BE2C (cell line): ENCODE data around the gene FBXL7.

Experiments used
- DNase-seq: peaks from one replicate; pipeline ENCODE4 v3.0.0-alpha.2; 2020
- H3K27me3 ChIP-seq: fragments of 250-450 bp; sonication (Bioruptor Pico); 2 replicates; pipeline ENCODE4 v1.5.1; 2020; ENCODE audit warnings: mild to moderate bottlenecking
- H3K36me3 ChIP-seq: fragments of 250-450 bp; sonication (Bioruptor Pico); 2 replicates; pipeline ENCODE4 v1.5.1; 2020; ENCODE audit warnings: mild to moderate bottlenecking
- H3K4me1 ChIP-seq: fragments of 250-450 bp; sonication (Bioruptor Pico); 2 replicates; pipeline ENCODE4 v1.5.1; 2020
- H3K4me3 ChIP-seq: 2 replicates; pipeline ENCODE4 v1.5.1; 2011; ENCODE audit warnings: low read depth, low read length
- H3K9me3 ChIP-seq: fragments of 250-450 bp; sonication (Bioruptor Pico); 2 replicates; pipeline ENCODE4 v1.5.1; 2020
- CTCF ChIP-seq: IDR thresholded peaks from 2 replicates; pipeline ENCODE4 v1.5.1; 2012; ENCODE audit warnings: mild to moderate bottlenecking, low read depth, low read length

FBXL7 gene

DNA sequence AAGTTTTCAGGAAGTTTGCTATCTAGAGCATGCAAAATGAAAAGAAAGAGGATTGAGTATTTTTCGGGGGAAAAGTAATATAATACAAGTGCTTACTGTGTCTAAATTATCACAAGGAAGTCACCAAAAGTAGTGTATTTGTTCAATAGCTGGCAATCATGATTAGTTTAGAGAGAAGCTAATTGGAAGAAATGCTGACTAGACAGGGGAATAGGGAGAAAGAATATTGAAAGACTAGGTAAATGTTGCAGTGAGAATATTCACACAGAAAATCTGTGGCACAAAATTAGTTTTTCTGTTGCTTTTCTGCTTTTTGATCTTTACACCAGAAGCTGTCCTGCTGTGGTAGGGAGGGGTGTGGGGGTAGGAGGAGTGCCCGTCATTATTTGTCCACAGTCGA, 440.9 kb downstream of the FBXL7 start:
- H3K36me3 ChIP-seq = no peaks in the 10 kb centered on the region
- H3K9me3 ChIP-seq = no peaks in the 10 kb centered on the region
- no peak for TF ChIP-seq CTCF
- no peak overlapping the region for H3K4me3 ChIP-seq
- H3K4me1 ChIP-seq = no peaks in the 10 kb centered on the region
- H3K27me3 ChIP-seq = no peaks in the 10 kb centered on the region
- DNase-seq = no peak

DNA sequence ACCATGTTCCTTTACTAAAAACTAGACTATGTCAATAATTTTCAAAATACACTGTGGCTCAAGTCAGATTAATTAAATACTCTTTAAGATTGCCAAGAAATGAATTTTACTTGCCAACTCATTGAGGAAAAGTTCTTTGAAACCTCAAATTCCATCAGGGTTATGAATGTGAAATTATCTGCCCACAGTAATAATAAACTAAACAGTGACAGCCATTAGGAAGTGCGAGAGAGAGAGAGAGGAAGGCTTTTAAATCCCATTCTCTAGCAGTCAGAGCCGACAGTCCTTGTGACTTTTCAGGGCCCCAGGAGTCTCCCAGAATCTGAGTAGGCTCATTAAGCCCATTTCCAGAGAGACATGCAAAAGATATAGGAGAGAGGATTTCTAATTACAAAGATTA, 443.5 kb downstream of the FBXL7 start:
- no peaks in the 10 kb centered on the region for H3K4me1 ChIP-seq
- DNase-seq = no peak
- no peaks in the 10 kb centered on the region for H3K27me3 ChIP-seq
- H3K36me3 ChIP-seq = no peaks in the 10 kb centered on the region
- no peak for TF ChIP-seq CTCF
- H3K9me3 ChIP-seq = no peaks in the 10 kb centered on the region
- no peak overlapping the region for H3K4me3 ChIP-seq

GRCh38 chr5:15946026-15946425, 446.0 kb downstream of the FBXL7 start:
- no peaks in the 10 kb centered on the region for H3K36me3 ChIP-seq
- no peaks in the 10 kb centered on the region for H3K4me1 ChIP-seq
- H3K9me3 ChIP-seq = no peaks in the 10 kb centered on the region
- TF ChIP-seq CTCF = no peak
- H3K27me3 ChIP-seq = no peaks in the 10 kb centered on the region
- DNase-seq = no peak
- H3K4me3 ChIP-seq = no peak overlapping the region

DNA sequence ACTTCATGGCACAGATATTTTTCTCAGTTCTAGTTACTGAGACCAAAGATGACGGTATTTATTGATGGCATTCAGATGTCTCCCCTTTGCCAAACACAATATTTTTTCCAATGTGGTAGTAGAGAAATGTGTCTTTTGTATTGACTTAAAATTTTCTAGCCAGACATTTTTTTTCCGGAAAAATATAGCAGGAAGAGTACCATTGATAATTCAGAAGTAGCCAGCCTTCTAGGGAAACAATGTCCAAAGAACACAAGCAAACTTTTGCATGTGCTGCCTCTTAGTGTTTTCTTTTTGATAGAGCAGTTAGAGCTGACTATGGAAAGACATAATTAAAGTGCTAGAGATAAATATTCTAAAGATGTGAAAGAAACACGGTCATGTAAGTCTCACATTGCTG, 448.2 kb downstream of the FBXL7 start:
- DNase-seq = no peak
- no peak overlapping the region for H3K4me3 ChIP-seq
- H3K9me3 ChIP-seq = no peaks in the 10 kb centered on the region
- no peaks in the 10 kb centered on the region for H3K4me1 ChIP-seq
- TF ChIP-seq CTCF = no peak
- no peaks in the 10 kb centered on the region for H3K36me3 ChIP-seq
- H3K27me3 ChIP-seq = no peaks in the 10 kb centered on the region

- H3K4me1 ChIP-seq = no peaks in the 10 kb centered on the region
- no peak overlapping the region for H3K4me3 ChIP-seq
- no peaks in the 10 kb centered on the region for H3K27me3 ChIP-seq
- no peaks in the 10 kb centered on the region for H3K36me3 ChIP-seq
- TF ChIP-seq CTCF = no peak
- DNase-seq = no peak
- no peaks in the 10 kb centered on the region for H3K9me3 ChIP-seq
These were observed 451.1 kb downstream of the FBXL7 start for GRCh38 chr5:15951126-15951525.

GRCh38 chr5:15951550-15951949, 451.6 kb downstream of the FBXL7 start:
- Histone ChIP-seq H3K4me1 (no peaks in the 10 kb centered on the region), H3K4me3 (no peak overlapping the region), H3K9me3 (no peaks in the 10 kb centered on the region), H3K27me3 (no peaks in the 10 kb centered on the region), H3K36me3 (no peaks in the 10 kb centered on the region)
- no peak for DNase-seq
- TF ChIP-seq CTCF = no peak
